ENCODE results near the gene ZC3H4.

The ZC3H4 gene

DNA sequence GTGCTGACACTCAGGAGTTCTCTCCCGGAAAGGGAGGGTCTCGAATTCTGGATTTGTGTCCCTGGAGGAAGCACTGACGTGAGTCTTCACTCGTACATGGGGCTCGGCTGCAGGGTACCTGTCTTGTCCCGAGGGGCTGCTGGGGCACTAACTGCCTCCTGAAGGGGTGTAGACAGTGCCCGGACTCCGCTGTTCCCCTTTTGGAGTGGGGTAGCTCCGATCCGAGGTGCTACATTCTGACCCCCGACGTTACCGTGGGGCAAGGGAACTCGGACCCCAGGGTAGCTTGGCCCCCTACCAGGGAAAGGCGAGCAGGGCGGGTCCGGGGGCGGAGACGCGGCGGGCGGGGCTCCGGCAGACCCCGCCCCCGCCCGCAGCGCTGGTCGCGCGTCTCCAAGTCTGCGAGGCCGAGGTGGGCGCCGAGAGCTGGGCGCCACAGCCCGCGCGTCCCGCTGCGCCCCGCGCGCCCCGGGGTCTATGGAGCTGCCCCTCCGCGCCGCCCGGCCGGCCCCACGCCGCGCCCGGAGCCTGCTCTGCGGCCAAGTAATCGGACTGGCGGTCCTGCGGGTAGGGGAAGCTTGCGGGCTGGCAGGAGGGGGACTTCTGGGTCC lies 94.0 kb downstream of the ZC3H4 start, which contains the start of gene NPAS1:
TSS of gene NPAS1 (plus strand) at position 407 of the 611 bp plus-strand sequence. CDS start 1,211 bp downstream, outside the sequence.
- DNase-seq, result no peak

- DNase-seq, result no peak
Observed at GRCh38 chr19:47018923-47019322, 94.7 kb downstream of the ZC3H4 start.
